Stomach (tissue), 4 donors: ENCODE results near the gene MEGF6.

Experiments used
- POLR2A ChIP-seq, 4 donors: fragments of 450-650 bp; IDR thresholded peaks; one replicate each; pipeline ENCODE4 v1.6.1; 2016; ENCODE audit warnings: antibody characterized with exemption in 4 of 4, control low read depth in 2 of 4, mild to moderate bottlenecking in 1 of 4, moderate library complexity in 1 of 4
- TF ChIP-seq, protein P1 (sequence below), 7 experiments: fragments of 450-650 bp in 4 of 7; fragments of 200-600 bp in 3 of 7; sonication (generic) in 3 of 7; IDR thresholded peaks; one replicate each; pipeline ENCODE4 v1.5.1; 2016 to 2019; ENCODE audit warnings: antibody characterized with exemption in 7 of 7, control low read depth in 2 of 7, mild to moderate bottlenecking in 1 of 7

DNA sequence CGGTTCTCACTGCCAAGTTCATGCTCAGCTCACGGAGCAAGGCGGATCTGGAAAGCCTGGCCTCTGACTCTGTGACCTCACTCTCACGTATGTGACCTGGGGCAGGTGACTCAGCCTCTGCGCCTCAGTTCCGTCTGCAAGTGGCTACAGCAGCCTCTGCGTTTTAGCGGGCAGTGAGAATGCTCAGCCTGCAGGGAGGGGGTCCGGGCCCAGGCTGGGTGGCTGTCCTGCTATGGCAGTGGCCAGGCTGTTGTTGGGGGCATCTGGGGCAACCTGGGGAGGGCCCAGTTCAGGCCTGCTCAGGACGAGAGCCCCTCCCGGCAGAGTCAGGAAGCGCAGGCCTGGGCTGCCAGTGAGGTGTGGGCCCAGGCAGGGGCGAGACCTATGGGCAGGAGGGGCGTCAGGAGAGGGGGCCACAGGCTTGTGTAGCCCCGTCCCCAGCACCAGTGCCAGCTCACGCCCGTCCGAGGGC is 128.9 kb downstream of the MEGF6 start:
- TF ChIP-seq, protein P1, sequence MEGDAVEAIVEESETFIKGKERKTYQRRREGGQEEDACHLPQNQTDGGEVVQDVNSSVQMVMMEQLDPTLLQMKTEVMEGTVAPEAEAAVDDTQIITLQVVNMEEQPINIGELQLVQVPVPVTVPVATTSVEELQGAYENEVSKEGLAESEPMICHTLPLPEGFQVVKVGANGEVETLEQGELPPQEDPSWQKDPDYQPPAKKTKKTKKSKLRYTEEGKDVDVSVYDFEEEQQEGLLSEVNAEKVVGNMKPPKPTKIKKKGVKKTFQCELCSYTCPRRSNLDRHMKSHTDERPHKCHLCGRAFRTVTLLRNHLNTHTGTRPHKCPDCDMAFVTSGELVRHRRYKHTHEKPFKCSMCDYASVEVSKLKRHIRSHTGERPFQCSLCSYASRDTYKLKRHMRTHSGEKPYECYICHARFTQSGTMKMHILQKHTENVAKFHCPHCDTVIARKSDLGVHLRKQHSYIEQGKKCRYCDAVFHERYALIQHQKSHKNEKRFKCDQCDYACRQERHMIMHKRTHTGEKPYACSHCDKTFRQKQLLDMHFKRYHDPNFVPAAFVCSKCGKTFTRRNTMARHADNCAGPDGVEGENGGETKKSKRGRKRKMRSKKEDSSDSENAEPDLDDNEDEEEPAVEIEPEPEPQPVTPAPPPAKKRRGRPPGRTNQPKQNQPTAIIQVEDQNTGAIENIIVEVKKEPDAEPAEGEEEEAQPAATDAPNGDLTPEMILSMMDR (IDR thresholded peaks at IDR 0.05) = peak in 3 of 7 experiments; percentile 11 to 13 (median 11)
- no peak for TF ChIP-seq POLR2A (IDR thresholded peaks at IDR 0.05)
